ENCODE measurements around the gene ORAI3. TPM values are rescaled to one million over a fixed set of nuclear protein-coding genes. Genes with fewer than 3 reads are reported as not detected.

Gene ORAI3
- total and polyA plus RNA-seq, 2 of the 13 experiments (the other 11 are each of a cell fraction or from before 2014, with no cell fraction given) = 11.4 to 32.0 TPM

- no peak for TF ChIP-seq PBX3 (CRISPR knock-in tag; IDR thresholded peaks at IDR 0.05; ENCODE audit: borderline replicate concordance)
- TF ChIP-seq ZNF235 (CRISPR knock-in tag; IDR thresholded peaks at IDR 0.05; ENCODE audit: borderline replicate concordance) = no peak
- TF ChIP-seq ZNF331 (CRISPR knock-in tag; IDR thresholded peaks at IDR 0.05) = no peak
- TF ChIP-seq CTCF (CRISPR knock-in tag; IDR thresholded peaks at IDR 0.05) = no peak
- peak; percentile 35; the same call in 1 of the 2 replicates for TF ChIP-seq FOXA3 (CRISPR knock-in tag; IDR thresholded peaks at IDR 0.05)
- no peak for TF ChIP-seq YEATS2 (CRISPR knock-in tag; IDR thresholded peaks at IDR 0.05; ENCODE audit: borderline replicate concordance)
- TF ChIP-seq ZNF704 (CRISPR knock-in tag; IDR thresholded peaks at IDR 0.05; ENCODE audit: borderline replicate concordance) = no peak
- TF ChIP-seq TEF (CRISPR knock-in tag; IDR thresholded peaks at IDR 0.05) = peak; percentile 15; the same call in 1 of the 2 replicates
- no peak for TF ChIP-seq THAP11 (CRISPR knock-in tag; IDR thresholded peaks at IDR 0.05)
- TF ChIP-seq GMEB1 (CRISPR knock-in tag; IDR thresholded peaks at IDR 0.05; ENCODE audit: borderline replicate concordance) = no peak
- 0 out of 2 replicates have a peak, but pooled peaks have one; percentile 27 for TF ChIP-seq ZMAT3 (CRISPR knock-in tag; conservative IDR thresholded peaks at IDR 0.05)
- TF ChIP-seq MXI1 (IDR thresholded peaks at IDR 0.05; ENCODE audit: borderline replicate concordance, low read depth, low read length) = peak; percentile 44; the same call in 1 of the 3 replicates
- TF ChIP-seq HNF4G (IDR thresholded peaks at IDR 0.05; ENCODE audit: borderline replicate concordance, low read depth, low read length) = peak; percentile 65; the same call in 1 of the 2 replicates
- 0 out of 2 replicates have a peak, but pooled peaks have one; percentile 53 for TF ChIP-seq HNF4G (CRISPR knock-in tag; IDR thresholded peaks at IDR 0.05; ENCODE audit: borderline replicate concordance, low read depth)
- no peak for TF ChIP-seq MIER3 (CRISPR knock-in tag; IDR thresholded peaks at IDR 0.05; ENCODE audit: borderline replicate concordance)
- TF ChIP-seq CHD4 (IDR thresholded peaks at IDR 0.05; ENCODE audit: borderline replicate concordance, low read length) = no peak
- TF ChIP-seq CEBPG (CRISPR knock-in tag; IDR thresholded peaks at IDR 0.05) = no peak
- 0 out of 2 replicates have a peak, but pooled peaks have one; percentile 52 for TF ChIP-seq POLR2G (IDR thresholded peaks at IDR 0.05; ENCODE audit: low read depth, low read length)
- TF ChIP-seq GZF1 (CRISPR knock-in tag; IDR thresholded peaks at IDR 0.05) = no peak
- TF ChIP-seq ARNT (IDR thresholded peaks at IDR 0.05) = no peak
- 0 out of 2 replicates have a peak, but pooled peaks have one; percentile 1 for TF ChIP-seq ZNF354B (CRISPR knock-in tag; IDR thresholded peaks at IDR 0.05)
- no peak for TF ChIP-seq YY1 (IDR thresholded peaks at IDR 0.05; ENCODE audit: insufficient read depth, insufficient replicate concordance, low read depth, low read length)
- TF ChIP-seq GATAD2A (CRISPR knock-in tag; IDR thresholded peaks at IDR 0.05) = peak; percentile 68
- peak; percentile 83; the same call in 1 of the 2 replicates for TF ChIP-seq ZNF441 (CRISPR knock-in tag; IDR thresholded peaks at IDR 0.05; ENCODE audit: borderline replicate concordance)
- no peak for TF ChIP-seq BCL6 (CRISPR knock-in tag; IDR thresholded peaks at IDR 0.05)
- TF ChIP-seq ZBTB3 (CRISPR knock-in tag; IDR thresholded peaks at IDR 0.05; ENCODE audit: borderline replicate concordance, low read depth) = no peak
Measured at GRCh38 chr16:30954993-30955392, 6.1 kb downstream of the ORAI3 start (continued).
